Measurements from ENCODE around the gene SLC8A1.

Gene SLC8A1

GRCh38 chr2:40400336-40400953 lies 51.4 kb downstream of the SLC8A1 start:
- Histone ChIP-seq H3K9me3 (ENCODE audit: control insufficient read depth in 1 of 2, low read length in 2 of 2) (no peaks in the 10 kb centered on the region), H3K36me3 (ENCODE audit: control insufficient read depth in 1 of 2, insufficient read depth in 2 of 2, low read length in 2 of 2) (no peaks in the 10 kb centered on the region), H3K4me3 (ENCODE audit: low read depth in 1 of 2, low read length in 2 of 2) (no peak overlapping the region), H3K27me3 (ENCODE audit: low read depth, low read length) (no peaks in the 10 kb centered on the region), H3K27ac (ENCODE audit: low read length) (no peak overlapping the region), H3K4me1 (ENCODE audit: control insufficient read depth in 1 of 2, insufficient read depth in 2 of 2, low read length in 2 of 2) (peaks cover 0 to 5% of the 10 kb centered on the region in 2 donors)

- H3K27ac ChIP-seq (ENCODE audit: low read length): no peak overlapping the region
- no peaks in the 10 kb centered on the region for H3K36me3 ChIP-seq (ENCODE audit: control insufficient read depth in 1 of 2, insufficient read depth in 2 of 2, low read length in 2 of 2)
- H3K27me3 ChIP-seq (ENCODE audit: low read depth, low read length): no peaks in the 10 kb centered on the region
- no peak overlapping the region for H3K4me3 ChIP-seq (ENCODE audit: low read depth in 1 of 2, low read length in 2 of 2)
- no peaks in the 10 kb centered on the region for H3K9me3 ChIP-seq (ENCODE audit: control insufficient read depth in 1 of 2, low read length in 2 of 2)
- H3K4me1 ChIP-seq (ENCODE audit: control insufficient read depth in 1 of 2, insufficient read depth in 2 of 2, low read length in 2 of 2): no peaks in the 10 kb centered on the region
Measured at GRCh38 chr2:40397765-40398164, 54.1 kb downstream of the SLC8A1 start.

- Histone ChIP-seq H3K4me3 (ENCODE audit: low read depth in 1 of 2, low read length in 2 of 2) (no peak overlapping the region), H3K27me3 (ENCODE audit: low read depth, low read length) (no peaks in the 10 kb centered on the region), H3K9me3 (ENCODE audit: control insufficient read depth in 1 of 2, low read length in 2 of 2) (no peaks in the 10 kb centered on the region), H3K4me1 (ENCODE audit: control insufficient read depth in 1 of 2, insufficient read depth in 2 of 2, low read length in 2 of 2) (no peaks in the 10 kb centered on the region), H3K36me3 (ENCODE audit: control insufficient read depth in 1 of 2, insufficient read depth in 2 of 2, low read length in 2 of 2) (no peaks in the 10 kb centered on the region), H3K27ac (ENCODE audit: low read length) (no peak overlapping the region)
Measured at GRCh38 chr2:40396124-40396523, 55.8 kb downstream of the SLC8A1 start.

GRCh38 chr2:40395169-40396073 lies 56.5 kb downstream of the SLC8A1 start:
- H3K9me3 ChIP-seq (ENCODE audit: control insufficient read depth in 1 of 2, low read length in 2 of 2): no peaks in the 10 kb centered on the region
- no peak overlapping the region for H3K27ac ChIP-seq (ENCODE audit: low read length)
- no peaks in the 10 kb centered on the region for H3K36me3 ChIP-seq (ENCODE audit: control insufficient read depth in 1 of 2, insufficient read depth in 2 of 2, low read length in 2 of 2)
- no peak overlapping the region for H3K4me3 ChIP-seq (ENCODE audit: low read depth in 1 of 2, low read length in 2 of 2)
- H3K4me1 ChIP-seq (ENCODE audit: control insufficient read depth in 1 of 2, insufficient read depth in 2 of 2, low read length in 2 of 2): no peaks in the 10 kb centered on the region
- no peaks in the 10 kb centered on the region for H3K27me3 ChIP-seq (ENCODE audit: low read depth, low read length)

- H3K9me3 ChIP-seq (ENCODE audit: control insufficient read depth in 1 of 2, low read length in 2 of 2): no peaks in the 10 kb centered on the region
- no peaks in the 10 kb centered on the region for H3K27me3 ChIP-seq (ENCODE audit: low read depth, low read length)
- H3K4me3 ChIP-seq (ENCODE audit: low read depth in 1 of 2, low read length in 2 of 2): no peak overlapping the region
- no peaks in the 10 kb centered on the region for H3K36me3 ChIP-seq (ENCODE audit: control insufficient read depth in 1 of 2, insufficient read depth in 2 of 2, low read length in 2 of 2)
- H3K27ac ChIP-seq (ENCODE audit: low read length): no peak overlapping the region
- no peaks in the 10 kb centered on the region for H3K4me1 ChIP-seq (ENCODE audit: control insufficient read depth in 1 of 2, insufficient read depth in 2 of 2, low read length in 2 of 2)
Measured at GRCh38 chr2:40394597-40394996, 57.3 kb downstream of the SLC8A1 start.

- Histone ChIP-seq H3K27me3 (ENCODE audit: low read depth, low read length) (no peaks in the 10 kb centered on the region), H3K4me3 (ENCODE audit: low read depth in 1 of 2, low read length in 2 of 2) (no peak overlapping the region), H3K36me3 (ENCODE audit: control insufficient read depth in 1 of 2, insufficient read depth in 2 of 2, low read length in 2 of 2) (no peaks in the 10 kb centered on the region), H3K4me1 (ENCODE audit: control insufficient read depth in 1 of 2, insufficient read depth in 2 of 2, low read length in 2 of 2) (no peaks in the 10 kb centered on the region), H3K27ac (ENCODE audit: low read length) (no peak overlapping the region), H3K9me3 (ENCODE audit: control insufficient read depth in 1 of 2, low read length in 2 of 2) (no peaks in the 10 kb centered on the region)
Measured at GRCh38 chr2:40394031-40394430, 57.9 kb downstream of the SLC8A1 start.

GRCh38 chr2:40388161-40388560 lies 63.7 kb downstream of the SLC8A1 start:
- no peak overlapping the region for H3K27ac ChIP-seq (ENCODE audit: low read length)
- H3K36me3 ChIP-seq (ENCODE audit: control insufficient read depth in 1 of 2, insufficient read depth in 2 of 2, low read length in 2 of 2): no peaks in the 10 kb centered on the region
- H3K9me3 ChIP-seq (ENCODE audit: control insufficient read depth in 1 of 2, low read length in 2 of 2): no peaks in the 10 kb centered on the region
- H3K27me3 ChIP-seq (ENCODE audit: low read depth, low read length): no peaks in the 10 kb centered on the region
- H3K4me1 ChIP-seq (ENCODE audit: control insufficient read depth in 1 of 2, insufficient read depth in 2 of 2, low read length in 2 of 2): peaks cover 0 to 5% of the 10 kb centered on the region in 2 donors
- H3K4me3 ChIP-seq (ENCODE audit: low read depth in 1 of 2, low read length in 2 of 2): no peak overlapping the region

- Histone ChIP-seq H3K27ac (ENCODE audit: low read length) (no peak overlapping the region), H3K27me3 (ENCODE audit: low read depth, low read length) (no peaks in the 10 kb centered on the region), H3K36me3 (ENCODE audit: control insufficient read depth in 1 of 2, insufficient read depth in 2 of 2, low read length in 2 of 2) (no peaks in the 10 kb centered on the region), H3K4me1 (ENCODE audit: control insufficient read depth in 1 of 2, insufficient read depth in 2 of 2, low read length in 2 of 2) (peaks cover 0 to 5% of the 10 kb centered on the region in 2 donors), H3K4me3 (ENCODE audit: low read depth in 1 of 2, low read length in 2 of 2) (no peak overlapping the region), H3K9me3 (ENCODE audit: control insufficient read depth in 1 of 2, low read length in 2 of 2) (no peaks in the 10 kb centered on the region)
Measured at GRCh38 chr2:40386177-40386576, 65.7 kb downstream of the SLC8A1 start.

- peaks cover 0 to 5% of the 10 kb centered on the region in 2 donors for H3K4me1 ChIP-seq (ENCODE audit: control insufficient read depth in 1 of 2, insufficient read depth in 2 of 2, low read length in 2 of 2)
- H3K36me3 ChIP-seq (ENCODE audit: control insufficient read depth in 1 of 2, insufficient read depth in 2 of 2, low read length in 2 of 2): no peaks in the 10 kb centered on the region
- no peak overlapping the region for H3K4me3 ChIP-seq (ENCODE audit: low read depth in 1 of 2, low read length in 2 of 2)
- H3K9me3 ChIP-seq (ENCODE audit: control insufficient read depth in 1 of 2, low read length in 2 of 2): no peaks in the 10 kb centered on the region
- H3K27me3 ChIP-seq (ENCODE audit: low read depth, low read length): no peaks in the 10 kb centered on the region
- no peak overlapping the region for H3K27ac ChIP-seq (ENCODE audit: low read length)
Measured at GRCh38 chr2:40384714-40385113, 67.2 kb downstream of the SLC8A1 start.

- Histone ChIP-seq H3K27me3 (ENCODE audit: low read depth, low read length) (no peaks in the 10 kb centered on the region), H3K4me3 (ENCODE audit: low read depth in 1 of 2, low read length in 2 of 2) (no peak overlapping the region), H3K4me1 (ENCODE audit: control insufficient read depth in 1 of 2, insufficient read depth in 2 of 2, low read length in 2 of 2) (peaks cover 0 to 5% of the 10 kb centered on the region in 2 donors), H3K9me3 (ENCODE audit: control insufficient read depth in 1 of 2, low read length in 2 of 2) (no peaks in the 10 kb centered on the region), H3K27ac (ENCODE audit: low read length) (no peak overlapping the region), H3K36me3 (ENCODE audit: control insufficient read depth in 1 of 2, insufficient read depth in 2 of 2, low read length in 2 of 2) (no peaks in the 10 kb centered on the region)
Measured at GRCh38 chr2:40384233-40384632, 67.7 kb downstream of the SLC8A1 start.

GRCh38 chr2:40380721-40381120 lies 71.2 kb downstream of the SLC8A1 start:
- Histone ChIP-seq H3K4me3 (ENCODE audit: low read depth in 1 of 2, low read length in 2 of 2) (no peak overlapping the region), H3K27me3 (ENCODE audit: low read depth, low read length) (no peaks in the 10 kb centered on the region), H3K27ac (ENCODE audit: low read length) (no peak overlapping the region), H3K4me1 (ENCODE audit: control insufficient read depth in 1 of 2, insufficient read depth in 2 of 2, low read length in 2 of 2) (peaks cover 0 to 5% of the 10 kb centered on the region in 2 donors), H3K36me3 (ENCODE audit: control insufficient read depth in 1 of 2, insufficient read depth in 2 of 2, low read length in 2 of 2) (no peaks in the 10 kb centered on the region), H3K9me3 (ENCODE audit: control insufficient read depth in 1 of 2, low read length in 2 of 2) (no peaks in the 10 kb centered on the region)

Data from muscle layer of duodenum (tissue), 2 donors.